A549 (cell line): ENCODE data around the gene SNF8. TPM values are rescaled to one million over a fixed set of nuclear protein-coding genes. Genes with fewer than 3 reads are reported as not detected.
A peak's percentile ranks its signal among the peaks of the same experiment; 100 is the strongest.

Source experiments
- ATAC-seq, 2 experiments: fragments of 200-7000 bp in 1 of 2; fragments of >200 bp in 1 of 2; cut with Nextera tagmentation in 1 of 2; cut with Tn5 transposase in 1 of 2; 3 replicates each; pipeline versions ENCODE4 v1.8.0 to v1.9.1; 2018 to 2020; ENCODE audit warnings: mild to moderate bottlenecking in 1 of 2, moderate library complexity in 1 of 2
- CTCF ChIA-PET: fragments of 300-600 bp; sonication (Branson Sonifier 250); formaldehyde crosslinking; extraction: SDS; loops from one replicate; lab custom pipeline; 2021; ENCODE audit warnings: antibody characterized with exemption, inconsistent platforms; lab: Yijun Ruan, JAX
- POLR2A ChIA-PET: fragments of 350-600 bp; formaldehyde crosslinking; extraction: SDS; loops from one replicate; lab custom pipeline; 2021; ENCODE audit warnings: antibody characterized with exemption, inconsistent platforms; lab: Yijun Ruan, JAX
- DNase-seq, 2 experiments: peaks; one replicate each; pipeline versions ENCODE4 v3.0.0 to v3.0.0-alpha.2; 2011 to 2016; ENCODE audit warnings: low read depth in 1 of 2, low spot score in 1 of 2
- FAIRE-seq: peaks from 2 replicates; lab custom pipeline; 2011; peaks lifted over from hg19 to GRCh38; lab: Jason Lieb, UNC
- H3K27ac ChIP-seq, 2 experiments: fragments of >200 bp; sonication (Bioruptor Twin); formaldehyde crosslinking; 3 replicates each; pipeline ENCODE4 v1.5.1; 2016 to 2017
- H3K4me1 ChIP-seq: fragments of >200 bp; sonication (Bioruptor Twin); formaldehyde crosslinking; 3 replicates; pipeline ENCODE4 v1.6.1; 2016
- H3K4me2 ChIP-seq: fragments of >200 bp; sonication (Bioruptor Twin); formaldehyde crosslinking; 3 replicates; pipeline ENCODE4 v1.6.1; 2016
- H3K4me3 ChIP-seq: fragments of >200 bp; sonication (Bioruptor Twin); formaldehyde crosslinking; 3 replicates; pipeline ENCODE4 v1.5.1; 2016
- H3K9me3 ChIP-seq: fragments of >200 bp; sonication (Bioruptor Twin); formaldehyde crosslinking; 3 replicates; pipeline ENCODE4 v1.6.1; 2016
- CEBPB ChIP-seq, 2 experiments: fragments of >200 bp in 1 of 2; sonication (Bioruptor Twin) in 1 of 2; formaldehyde crosslinking in 1 of 2; IDR thresholded peaks; 2 replicates each; pipeline ENCODE4 v1.6.1; 2012 to 2016
- CHD2 ChIP-seq: fragments of 150-350 bp; IDR thresholded peaks from 2 replicates; pipeline ENCODE4 v1.6.1; 2014; ENCODE audit warnings: low read length; ENCODE audit not compliant: partially characterized antibody
- E2F6 ChIP-seq: IDR thresholded peaks from 2 replicates; pipeline ENCODE4 v1.6.1; 2012; ENCODE audit warnings: low read depth, borderline replicate concordance
- EP300 ChIP-seq, 2 experiments: fragments of >200 bp; sonication (Bioruptor Twin); formaldehyde crosslinking; IDR thresholded peaks; 2 replicates in 1 of 2; 3 replicates in 1 of 2; pipeline ENCODE4 v1.6.1; 2016 to 2017
- FOSL2 ChIP-seq, 2 experiments: fragments of 450-650 bp in 1 of 2; fragments of >200 bp in 1 of 2; sonication (Bioruptor Twin) in 1 of 2; formaldehyde crosslinking; IDR thresholded peaks; 2 replicates each; pipeline versions ENCODE4 v1.5.0 to v1.6.1; 2016 to 2020; ENCODE audit warnings: mild to moderate bottlenecking in 1 of 2, moderate library complexity in 1 of 2
- HDAC2 ChIP-seq: fragments of 200-600 bp; sonication (generic); IDR thresholded peaks from 2 replicates; pipeline ENCODE4 v1.6.1; 2016
- HEYL ChIP-seq: fragments of 250-450 bp; sonication (Bioruptor Pico); IDR thresholded peaks from 2 replicates; pipeline ENCODE4 v1.8.0; 2021; ENCODE audit warnings: mild to moderate bottlenecking, moderate library complexity
- HMGXB4 ChIP-seq: fragments of 250-450 bp; sonication (Bioruptor Pico); IDR thresholded peaks from 2 replicates; pipeline ENCODE4 v1.5.0; 2021; ENCODE audit warnings: mild to moderate bottlenecking, moderate library complexity, borderline replicate concordance
- HOXA7 ChIP-seq: fragments of 250-450 bp; sonication (Bioruptor Pico); IDR thresholded peaks from 2 replicates; pipeline ENCODE4 v1.5.0; 2020; ENCODE audit warnings: mild to moderate bottlenecking, moderate library complexity
- JUN ChIP-seq, 2 experiments: fragments of >200 bp; sonication (Bioruptor Twin); formaldehyde crosslinking; IDR thresholded peaks; 2 replicates in 1 of 2; 3 replicates in 1 of 2; pipeline ENCODE4 v1.6.1; 2016 to 2017
- KDM1A ChIP-seq: fragments of 200-600 bp; sonication (generic); IDR thresholded peaks from 2 replicates; pipeline ENCODE4 v1.6.1; 2016; ENCODE audit warnings: low read depth, mild to moderate bottlenecking
- KDM5A ChIP-seq: fragments of 200-600 bp; sonication (generic); IDR thresholded peaks from 2 replicates; pipeline ENCODE4 v1.6.1; 2016; ENCODE audit warnings: antibody characterized with exemption, mild to moderate bottlenecking
- MYC ChIP-seq: IDR thresholded peaks from 2 replicates; pipeline ENCODE4 v1.6.1; 2012; ENCODE audit warnings: mild to moderate bottlenecking, inconsistent platforms, low read length, improper control_type of control experiment, borderline replicate concordance
- PHF8 ChIP-seq: fragments of 200-600 bp; sonication (generic); IDR thresholded peaks from 2 replicates; pipeline ENCODE4 v1.6.1; 2016; ENCODE audit warnings: low read depth, mild to moderate bottlenecking, antibody characterized with exemption, moderate library complexity, borderline replicate concordance
- RAD21 ChIP-seq, 2 experiments: fragments of >200 bp in 1 of 2; sonication (Bioruptor Twin) in 1 of 2; formaldehyde crosslinking in 1 of 2; IDR thresholded peaks in 1 of 2; conservative IDR thresholded peaks in 1 of 2; 2 replicates in 1 of 2; 3 replicates in 1 of 2; pipeline ENCODE4 v1.6.1; 2012 to 2018; ENCODE audit warnings: inconsistent platforms in 1 of 2
- RCOR1 ChIP-seq: fragments of 150-350 bp; IDR thresholded peaks from 2 replicates; pipeline ENCODE4 v1.6.1; 2014; ENCODE audit warnings: antibody characterized with exemption, low read length, low read depth
- REST ChIP-seq: fragments of 200-600 bp; sonication (generic); IDR thresholded peaks from 2 replicates; pipeline ENCODE4 v1.6.1; 2016; ENCODE audit warnings: antibody characterized with exemption, mild to moderate bottlenecking, moderate library complexity
- RNF2 ChIP-seq: fragments of 200-600 bp; sonication (generic); IDR thresholded peaks from 2 replicates; pipeline ENCODE4 v1.6.1; 2016; ENCODE audit warnings: low read depth, mild to moderate bottlenecking, antibody characterized with exemption, moderate library complexity, borderline replicate concordance
- SREBF2 ChIP-seq: fragments of 450-650 bp; IDR thresholded peaks from 2 replicates; pipeline ENCODE4 v1.6.1; 2014; ENCODE audit warnings: mild to moderate bottlenecking, moderate library complexity
- TFCP2L1 ChIP-seq: fragments of 250-450 bp; sonication (Bioruptor Pico); IDR thresholded peaks from 2 replicates; pipeline ENCODE4 v1.5.0; 2021; ENCODE audit warnings: mild to moderate bottlenecking
- ZFP36 ChIP-seq: fragments of 450-650 bp; IDR thresholded peaks from 2 replicates; pipeline ENCODE4 v1.6.1; 2014; ENCODE audit warnings: borderline replicate concordance; ENCODE audit not compliant: partially characterized antibody
- WGBS: methylation state at CpG from one replicate; pipeline ENCODE4 v1.1.6; 2017; ENCODE audit errors: missing lambda C conversion rate; 5-methylcytosine and 5-hydroxymethylcytosine counted together
- polyA plus RNA-seq, 4 experiments: library from polyadenylated mRNA; depleted of rRNA in 3 of 4; stranded (reverse); fragments of >200 nt; fragmentation: RNase III in 1 of 4; extraction: RNeasy Plus Mini Kit Qiagen cat#74134 plus additional on column Dnase treatment in 1 of 4; gene quantifications; 2 replicates in 3 of 4; 3 replicates in 1 of 4; pipeline ENCODE4 v1.2.3, GENCODE V29; 2011 to 2017
- TF ChIP-seq, protein P1 (sequence below): IDR thresholded peaks from 2 replicates; pipeline ENCODE4 v1.6.1; 2012
- TF ChIP-seq, protein P2 (sequence below): fragments of 450-650 bp; IDR thresholded peaks from 2 replicates; pipeline ENCODE4 v1.6.1; 2014; ENCODE audit warnings: antibody characterized with exemption
- TF ChIP-seq, protein P3 (sequence below): fragments of >200 bp; sonication (Bioruptor Twin); formaldehyde crosslinking; IDR thresholded peaks from 3 replicates; pipeline ENCODE4 v1.6.1; 2016
- TF ChIP-seq, protein P4 (sequence below): IDR thresholded peaks from 2 replicates; pipeline ENCODE4 v1.6.1; 2012

The SNF8 gene
- polyA plus RNA-seq, 2 of the 4 experiments (the other 2 are of a cell fraction), result 209 to 320 TPM

DNA sequence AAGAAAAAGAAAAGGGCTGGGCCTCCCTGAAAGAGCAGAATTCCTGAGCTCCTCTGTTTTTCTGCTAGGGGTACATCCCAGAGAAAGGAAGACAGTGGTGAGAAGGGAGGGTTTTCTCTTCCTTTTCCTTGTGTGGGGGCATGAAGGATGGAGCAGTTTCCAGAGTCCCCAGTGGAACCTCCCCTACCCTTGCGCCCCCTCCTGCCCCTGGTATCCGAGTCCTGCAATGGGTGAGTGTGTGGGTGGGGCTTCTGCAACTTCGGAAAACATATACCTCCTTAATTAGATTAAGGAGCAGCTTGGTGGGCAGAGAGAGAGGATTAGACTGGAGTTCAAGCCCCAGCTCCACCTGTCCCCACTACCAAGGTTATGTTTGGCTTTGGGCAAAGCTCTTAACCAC, 29.2 kb upstream of the SNF8 start:
- FAIRE-seq (no peak), ATAC-seq (no peak), DNase-seq (no peak)
- Histone ChIP-seq H3K4me2 (peak overlapping the region; percentile 77), H3K9me3 (no peaks in the 10 kb centered on the region), H3K4me1 (peaks cover 55% of the 10 kb centered on the region), H3K27ac (peak overlapping the region; percentile 95 to 98), H3K4me3 (no peak overlapping the region)
- ChIA-PET CTCF (interaction anchor here (0.6 to 7.4 kb wide), 12 partner anchors 11 to 62 kb away, joined by 3 to 83 read pairs (median 5); partner anchors contain the start of gene IGF2BP1), POLR2A (interaction anchor here (1.3 to 5.5 kb wide), 6 partner anchors 11 to 81 kb away, joined by 3 to 145 read pairs (median 12); partner anchors contain the start of genes ATP5MC1, IGF2BP1 and SNF8)
- 55% methylated on average over 3 of the region's 3 CpGs for WGBS
- no peak for TF ChIP-seq RAD21 (conservative IDR thresholded peaks at IDR 0.05 in 1 of 2, IDR thresholded peaks at IDR 0.05 in 1 of 2)
- TF ChIP-seq KDM1A, result no peak
- TF ChIP-seq, protein P1, sequence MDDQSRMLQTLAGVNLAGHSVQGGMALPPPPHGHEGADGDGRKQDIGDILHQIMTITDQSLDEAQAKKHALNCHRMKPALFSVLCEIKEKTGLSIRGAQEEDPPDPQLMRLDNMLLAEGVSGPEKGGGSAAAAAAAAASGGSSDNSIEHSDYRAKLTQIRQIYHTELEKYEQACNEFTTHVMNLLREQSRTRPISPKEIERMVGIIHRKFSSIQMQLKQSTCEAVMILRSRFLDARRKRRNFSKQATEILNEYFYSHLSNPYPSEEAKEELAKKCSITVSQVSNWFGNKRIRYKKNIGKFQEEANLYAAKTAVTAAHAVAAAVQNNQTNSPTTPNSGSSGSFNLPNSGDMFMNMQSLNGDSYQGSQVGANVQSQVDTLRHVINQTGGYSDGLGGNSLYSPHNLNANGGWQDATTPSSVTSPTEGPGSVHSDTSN, result no peak
- TF ChIP-seq HOXA7 (CRISPR knock-in tag), result no peak
- TF ChIP-seq, protein P2, sequence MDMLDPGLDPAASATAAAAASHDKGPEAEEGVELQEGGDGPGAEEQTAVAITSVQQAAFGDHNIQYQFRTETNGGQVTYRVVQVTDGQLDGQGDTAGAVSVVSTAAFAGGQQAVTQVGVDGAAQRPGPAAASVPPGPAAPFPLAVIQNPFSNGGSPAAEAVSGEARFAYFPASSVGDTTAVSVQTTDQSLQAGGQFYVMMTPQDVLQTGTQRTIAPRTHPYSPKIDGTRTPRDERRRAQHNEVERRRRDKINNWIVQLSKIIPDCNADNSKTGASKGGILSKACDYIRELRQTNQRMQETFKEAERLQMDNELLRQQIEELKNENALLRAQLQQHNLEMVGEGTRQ, result no peak
- TF ChIP-seq HMGXB4 (CRISPR knock-in tag), result no peak
- no peak for TF ChIP-seq EP300 (IDR thresholded peaks at IDR 0.05)
- TF ChIP-seq HEYL, result no peak
- TF ChIP-seq ZFP36, result no peak
- TF ChIP-seq KDM5A, result no peak
- no peak for TF ChIP-seq RCOR1
- TF ChIP-seq JUN (IDR thresholded peaks at IDR 0.05), result no peak
- no peak for TF ChIP-seq FOSL2 (IDR thresholded peaks at IDR 0.05)
- no peak for TF ChIP-seq FOSL2 (CRISPR knock-in tag; IDR thresholded peaks at IDR 0.05)
- TF ChIP-seq, protein P3, sequence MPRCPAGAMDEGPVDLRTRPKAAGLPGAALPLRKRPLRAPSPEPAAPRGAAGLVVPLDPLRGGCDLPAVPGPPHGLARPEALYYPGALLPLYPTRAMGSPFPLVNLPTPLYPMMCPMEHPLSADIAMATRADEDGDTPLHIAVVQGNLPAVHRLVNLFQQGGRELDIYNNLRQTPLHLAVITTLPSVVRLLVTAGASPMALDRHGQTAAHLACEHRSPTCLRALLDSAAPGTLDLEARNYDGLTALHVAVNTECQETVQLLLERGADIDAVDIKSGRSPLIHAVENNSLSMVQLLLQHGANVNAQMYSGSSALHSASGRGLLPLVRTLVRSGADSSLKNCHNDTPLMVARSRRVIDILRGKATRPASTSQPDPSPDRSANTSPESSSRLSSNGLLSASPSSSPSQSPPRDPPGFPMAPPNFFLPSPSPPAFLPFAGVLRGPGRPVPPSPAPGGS, result no peak
- no peak for TF ChIP-seq CEBPB (IDR thresholded peaks at IDR 0.05)

- no peak for DNase-seq
- TF ChIP-seq MYC (0 out of 2 replicates have a peak, but pooled peaks have one; percentile 2), SREBF2 (no peak), KDM1A (no peak), E2F6 (peak; percentile 75), RCOR1 (no peak), PHF8 (no peak), REST (no peak), HDAC2 (no peak), TFCP2L1 (CRISPR knock-in tag) (0 out of 2 replicates have a peak, but pooled peaks have one; percentile 38), HEYL (no peak), RNF2 (no peak), RAD21 (conservative IDR thresholded peaks at IDR 0.05 in 1 of 2, IDR thresholded peaks at IDR 0.05 in 1 of 2) (no peak), CHD2 (no peak)
- TF ChIP-seq, protein P4, sequence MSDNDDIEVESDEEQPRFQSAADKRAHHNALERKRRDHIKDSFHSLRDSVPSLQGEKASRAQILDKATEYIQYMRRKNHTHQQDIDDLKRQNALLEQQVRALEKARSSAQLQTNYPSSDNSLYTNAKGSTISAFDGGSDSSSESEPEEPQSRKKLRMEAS, result peak; percentile 35; the same call in 1 of the 2 replicates
- POLR2A ChIA-PET, result interaction anchor here (0.7 to 5.5 kb wide), 10 partner anchors 11 to 442 kb away, joined by 3 to 145 read pairs (median 4); partner anchors contain the start of genes ATP5MC1, IGF2BP1, PHB1 and SNF8
- Histone ChIP-seq H3K4me1 (peaks cover 51% of the 10 kb centered on the region), H3K4me3 (peak overlapping the region; percentile 12; the same call in 1 of the 3 replicates), H3K27ac (peak overlapping the region; percentile 95 to 98), H3K4me2 (peak overlapping the region; percentile 77), H3K9me3 (no peaks in the 10 kb centered on the region)
- CTCF ChIA-PET, result interaction anchor here (0.7 to 7.4 kb wide), 12 partner anchors 12 to 59 kb away, joined by 3 to 83 read pairs (median 5); partner anchors contain the start of gene IGF2BP1
- 7% methylated on average over 7 of the region's 7 CpGs for WGBS
- no peak for FAIRE-seq
- ATAC-seq, result no peak; a peak in 1 of 6 replicates
These were observed 28.1 kb upstream of the SNF8 start for GRCh38 chr17:48972749-48973097.
